ENCODE results near the gene CERS6. TPM values are rescaled to one million over a fixed set of nuclear protein-coding genes. Genes with fewer than 3 reads are reported as not detected.

Gene CERS6
- total and polyA plus RNA-seq, 11 donors = 22.1 to 78.0 (median 62.2) TPM

DNA sequence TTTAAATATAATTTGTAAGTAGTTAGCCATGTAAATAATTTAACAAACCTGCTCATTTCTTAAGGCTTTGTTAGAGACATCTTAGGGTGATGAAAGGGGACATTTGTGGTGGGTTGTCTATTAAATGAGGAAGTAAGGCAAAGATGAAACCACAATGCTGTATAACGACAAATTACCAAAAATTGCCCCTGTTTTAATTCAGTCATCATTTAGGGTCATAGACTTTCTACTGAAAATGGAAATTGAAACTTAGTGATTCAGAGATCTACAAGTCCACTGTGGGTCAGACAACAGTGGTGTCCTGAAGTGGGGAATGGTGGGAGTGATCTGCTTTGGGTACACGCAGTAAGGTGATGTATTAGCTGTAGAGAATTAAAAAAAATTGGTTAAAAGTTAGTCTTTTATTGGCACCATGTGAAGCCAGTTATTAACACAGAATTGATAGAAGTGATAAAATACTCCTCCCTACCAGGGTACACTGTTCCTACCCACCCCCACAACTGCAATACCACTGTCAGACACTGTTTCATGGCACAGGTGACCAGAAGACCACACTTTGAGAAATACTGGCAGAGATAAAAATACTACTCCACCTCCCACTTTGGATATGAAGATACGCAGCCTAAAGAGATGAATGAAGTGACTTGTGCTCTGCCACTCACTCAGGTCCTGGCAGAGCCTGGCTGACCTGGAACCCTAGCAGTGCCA, 13.4 kb downstream of the CERS6 start:
- 82 to 88% (median 87%) methylated on average over 3 of the region's 3 CpGs for WGBS, 4 donors
- no peak for ATAC-seq
- TF ChIP-seq, protein P1, sequence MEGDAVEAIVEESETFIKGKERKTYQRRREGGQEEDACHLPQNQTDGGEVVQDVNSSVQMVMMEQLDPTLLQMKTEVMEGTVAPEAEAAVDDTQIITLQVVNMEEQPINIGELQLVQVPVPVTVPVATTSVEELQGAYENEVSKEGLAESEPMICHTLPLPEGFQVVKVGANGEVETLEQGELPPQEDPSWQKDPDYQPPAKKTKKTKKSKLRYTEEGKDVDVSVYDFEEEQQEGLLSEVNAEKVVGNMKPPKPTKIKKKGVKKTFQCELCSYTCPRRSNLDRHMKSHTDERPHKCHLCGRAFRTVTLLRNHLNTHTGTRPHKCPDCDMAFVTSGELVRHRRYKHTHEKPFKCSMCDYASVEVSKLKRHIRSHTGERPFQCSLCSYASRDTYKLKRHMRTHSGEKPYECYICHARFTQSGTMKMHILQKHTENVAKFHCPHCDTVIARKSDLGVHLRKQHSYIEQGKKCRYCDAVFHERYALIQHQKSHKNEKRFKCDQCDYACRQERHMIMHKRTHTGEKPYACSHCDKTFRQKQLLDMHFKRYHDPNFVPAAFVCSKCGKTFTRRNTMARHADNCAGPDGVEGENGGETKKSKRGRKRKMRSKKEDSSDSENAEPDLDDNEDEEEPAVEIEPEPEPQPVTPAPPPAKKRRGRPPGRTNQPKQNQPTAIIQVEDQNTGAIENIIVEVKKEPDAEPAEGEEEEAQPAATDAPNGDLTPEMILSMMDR (IDR thresholded peaks at IDR 0.05) = no peak
- no peak for TF ChIP-seq POLR2A (IDR thresholded peaks at IDR 0.05)
- H3K27ac ChIP-seq = no peak overlapping the region
- no peaks in the 10 kb centered on the region for H3K27me3 ChIP-seq
- no peaks in the 10 kb centered on the region for H3K36me3 ChIP-seq
- DNase-seq = no peak
- peaks cover 0 to 64% (median 27%) of the 10 kb centered on the region in 12 donors for H3K4me1 ChIP-seq
- intact Hi-C loops (cut with DNase I) = loop anchor here in 2 of 10 donors (5.0 to 10.0 kb wide), 2 partner anchors 48 to 55 kb away; no protein-coding TSS in a partner anchor
- H3K4me3 ChIP-seq = no peak overlapping the region
- no peaks in the 10 kb centered on the region for H3K9me3 ChIP-seq

DNA sequence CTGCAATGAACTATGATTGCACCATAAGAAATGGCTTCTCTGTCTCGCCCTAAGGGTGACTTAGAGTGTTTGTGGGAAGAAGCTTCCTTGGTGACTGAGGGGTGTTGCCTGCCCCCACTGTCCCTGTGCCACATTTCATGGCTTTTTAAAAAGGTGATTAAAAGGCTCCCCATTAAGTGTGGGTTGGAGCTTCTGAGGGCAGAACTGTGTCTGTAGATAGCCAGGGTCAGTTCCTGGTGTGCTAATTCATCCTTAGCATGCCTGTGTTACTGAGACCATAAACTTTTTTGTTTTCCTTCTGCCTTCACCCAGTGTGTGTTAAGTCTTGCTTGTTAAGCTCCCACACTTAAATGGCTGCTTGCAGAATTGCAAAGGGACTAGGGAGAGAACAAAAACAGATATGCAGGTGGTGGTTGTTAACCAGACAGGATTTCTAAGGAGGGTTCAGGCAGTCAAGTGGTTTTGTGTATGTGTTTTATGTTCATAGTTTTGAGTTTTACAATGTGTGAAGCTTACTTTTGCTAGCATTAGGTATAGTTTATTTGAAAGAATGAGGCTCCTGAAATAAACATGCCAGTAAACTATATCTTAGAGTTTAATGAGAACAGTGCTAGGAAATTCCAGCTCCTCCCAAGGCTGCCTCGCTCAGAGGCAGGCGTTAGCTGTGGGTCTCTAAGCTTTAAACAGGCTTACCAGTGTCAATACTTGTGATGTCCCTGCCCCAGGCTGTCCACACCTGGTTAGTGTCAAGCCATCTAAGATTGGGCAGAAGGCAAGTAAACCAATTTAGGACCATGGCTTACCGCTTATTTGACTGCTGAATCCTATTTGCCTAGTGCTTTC, 14.5 kb downstream of the CERS6 start:
- Histone ChIP-seq H3K4me1 (peaks cover 0 to 59% (median 23%) of the 10 kb centered on the region in 12 donors), H3K4me3 (no peak overlapping the region), H3K36me3 (no peaks in the 10 kb centered on the region), H3K27me3 (no peaks in the 10 kb centered on the region), H3K27ac (peak overlapping the region in 1 of 12 donors; percentile 30), H3K9me3 (no peaks in the 10 kb centered on the region)
- DNase-seq (no peak), ATAC-seq (peak in 3 of 4 donors; percentile 54 to 64 (median 62))
- intact Hi-C loops (cut with DNase I) = no loop called here
- TF ChIP-seq, protein P1 (IDR thresholded peaks at IDR 0.05) = no peak
- TF ChIP-seq POLR2A (IDR thresholded peaks at IDR 0.05) = no peak
- WGBS, 4 donors = 61 to 66% (median 65%) methylated on average over 4 of the region's 4 CpGs

DNA sequence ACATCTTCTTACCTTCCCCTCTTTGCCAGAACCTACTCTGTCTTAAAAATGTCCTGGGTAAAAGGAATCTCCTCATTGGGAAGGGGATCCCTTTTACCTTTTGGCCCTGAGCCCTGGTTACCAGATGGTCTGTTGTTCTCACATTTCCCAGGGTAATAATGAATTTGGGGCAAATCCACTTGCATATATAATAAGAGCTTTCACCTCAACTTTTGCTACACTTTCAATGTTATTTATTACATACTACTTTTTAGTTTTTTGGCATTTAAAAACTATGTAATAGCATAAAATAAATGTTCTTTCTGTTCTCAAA, 15.0 kb downstream of the CERS6 start:
- no peak for ATAC-seq
- H3K4me3 ChIP-seq = no peak overlapping the region
- no peak overlapping the region for H3K27ac ChIP-seq
- peaks cover 0 to 59% (median 19%) of the 10 kb centered on the region in 12 donors for H3K4me1 ChIP-seq
- intact Hi-C loops (cut with DNase I) = no loop called here
- no peaks in the 10 kb centered on the region for H3K9me3 ChIP-seq
- no peak for TF ChIP-seq POLR2A (IDR thresholded peaks at IDR 0.05)
- TF ChIP-seq, protein P1 (IDR thresholded peaks at IDR 0.05) = no peak
- no peak for DNase-seq
- no peaks in the 10 kb centered on the region for H3K36me3 ChIP-seq
- no peaks in the 10 kb centered on the region for H3K27me3 ChIP-seq

DNA sequence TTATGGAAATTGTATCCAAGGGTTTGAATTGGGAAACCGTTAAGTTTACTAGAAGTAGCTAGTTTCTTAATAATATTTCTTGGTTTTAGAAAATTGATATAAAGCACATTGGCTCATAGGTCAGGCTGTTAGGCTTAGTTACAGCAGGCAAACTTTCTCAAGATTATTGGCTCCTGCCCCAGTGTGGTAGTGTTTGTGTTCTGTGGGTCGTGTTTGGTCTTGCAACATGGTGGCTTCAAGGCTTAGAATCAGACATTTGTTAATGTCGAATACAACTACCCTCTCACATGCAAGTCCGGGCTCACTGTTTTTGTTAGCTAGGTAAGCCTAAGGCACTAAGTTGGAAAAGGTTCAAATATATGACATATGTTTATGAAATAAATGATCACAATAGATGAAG, 19.6 kb downstream of the CERS6 start:
- Histone ChIP-seq H3K27ac (no peak overlapping the region), H3K36me3 (no peaks in the 10 kb centered on the region), H3K27me3 (no peaks in the 10 kb centered on the region), H3K4me3 (no peak overlapping the region), H3K9me3 (no peaks in the 10 kb centered on the region), H3K4me1 (peaks cover 0 to 35% (median 5%) of the 10 kb centered on the region in 12 donors)
- 85 to 94% (median 91%) methylated on average over 4 of the region's 4 CpGs for WGBS, 4 donors
- ATAC-seq = no peak
- no peak for DNase-seq
- no peak for TF ChIP-seq POLR2A (IDR thresholded peaks at IDR 0.05)
- TF ChIP-seq, protein P1 (IDR thresholded peaks at IDR 0.05) = no peak
- intact Hi-C loops (cut with DNase I) = no loop called here
